ENCODE data around the gene POLA2.
A peak's percentile ranks its signal among the peaks of the same experiment; 100 is the strongest.
"Not testable (repeated sequence)": the region's sequence is repeated elsewhere in the genome, so short reads cannot be mapped to it uniquely, and the experiment has no call there.

The POLA2 gene

GRCh38 chr11:65242389-65242788 lies 19.4 kb upstream of the POLA2 start:
- DNase-seq = no peak

GRCh38 chr11:65243797-65244196 lies 18.0 kb upstream of the POLA2 start:
- no peak for DNase-seq

- DNase-seq = not testable (repeated sequence)
Observed at GRCh38 chr11:65245046-65245445, 16.7 kb upstream of the POLA2 start.

- no peak for DNase-seq
Observed at GRCh38 chr11:65246506-65246905, 15.3 kb upstream of the POLA2 start.

GRCh38 chr11:65248184-65248710 lies 13.5 kb upstream of the POLA2 start:
- not testable (repeated sequence) for DNase-seq

GRCh38 chr11:65251476-65251875 lies 10.3 kb upstream of the POLA2 start:
- no peak for DNase-seq

GRCh38 chr11:65254724-65255123 lies 7.0 kb upstream of the POLA2 start:
- no peak for DNase-seq

GRCh38 chr11:65258988-65259387 lies 2.8 kb upstream of the POLA2 start:
- no peak for DNase-seq

GRCh38 chr11:65260302-65260701 lies 1.5 kb upstream of the POLA2 start:
- no peak for DNase-seq

- no peak for DNase-seq
Observed at GRCh38 chr11:65260756-65261590, 789 bp upstream of the POLA2 start.

- no peak for DNase-seq
Observed at GRCh38 chr11:65262381-65262680, 569 bp downstream of the POLA2 start.

GRCh38 chr11:65262776-65263175 lies 1.0 kb downstream of the POLA2 start:
- DNase-seq = peak; percentile 54

GRCh38 chr11:65264747-65265146 lies 3.0 kb downstream of the POLA2 start:
- DNase-seq = not testable (repeated sequence)

GRCh38 chr11:65266210-65266609 lies 4.4 kb downstream of the POLA2 start:
- no peak for DNase-seq

GRCh38 chr11:65274735-65275682 lies 13.2 kb downstream of the POLA2 start:
- peak; percentile 26 for DNase-seq

GRCh38 chr11:65275906-65276305 lies 14.1 kb downstream of the POLA2 start:
- no peak for DNase-seq

- no peak for DNase-seq
Observed at GRCh38 chr11:65277631-65278277, 16.0 kb downstream of the POLA2 start.

- DNase-seq = no peak
Observed at GRCh38 chr11:65278356-65278755, 16.6 kb downstream of the POLA2 start.

- no peak for DNase-seq
Observed at GRCh38 chr11:65279279-65279678, 17.5 kb downstream of the POLA2 start.

- DNase-seq = peak; percentile 74
Observed at GRCh38 chr11:65279741-65280440, 18.1 kb downstream of the POLA2 start.

GRCh38 chr11:65280646-65281045 lies 18.9 kb downstream of the POLA2 start:
- DNase-seq = no peak

GRCh38 chr11:65286686-65287085 lies 24.9 kb downstream of the POLA2 start:
- no peak for DNase-seq

- no peak for DNase-seq
Observed at GRCh38 chr11:65287601-65288000, 25.8 kb downstream of the POLA2 start.
